ENCODE measurements around the gene ALKBH3. TPM values are rescaled to one million over a fixed set of nuclear protein-coding genes. Genes with fewer than 3 reads are reported as not detected.

The ALKBH3 gene
- 34.9 and 36.1 TPM in 2 replicates for total RNA-seq (2014; rRNA removed; shearing (Covaris generic))

- peak; percentile 95 for DNase-seq (ENCODE audit: low spot score)
Observed at GRCh38 chr11:43880640-43881159, at the start of gene ALKBH3. ALKBH3 (plus strand) TSS chr11:43880831; CDS start chr11:43882653, 1,822 bp downstream.

- peak; percentile 73 for DNase-seq (ENCODE audit: low spot score)
Observed at GRCh38 chr11:43830928-43831440, 49.6 kb upstream of the ALKBH3 start.

GRCh38 chr11:43832536-43832935 lies 48.1 kb upstream of the ALKBH3 start:
- no peak for DNase-seq (ENCODE audit: low spot score)

- no peak for DNase-seq (ENCODE audit: low spot score)
Observed at GRCh38 chr11:43833657-43834073, 47.0 kb upstream of the ALKBH3 start.

DNA sequence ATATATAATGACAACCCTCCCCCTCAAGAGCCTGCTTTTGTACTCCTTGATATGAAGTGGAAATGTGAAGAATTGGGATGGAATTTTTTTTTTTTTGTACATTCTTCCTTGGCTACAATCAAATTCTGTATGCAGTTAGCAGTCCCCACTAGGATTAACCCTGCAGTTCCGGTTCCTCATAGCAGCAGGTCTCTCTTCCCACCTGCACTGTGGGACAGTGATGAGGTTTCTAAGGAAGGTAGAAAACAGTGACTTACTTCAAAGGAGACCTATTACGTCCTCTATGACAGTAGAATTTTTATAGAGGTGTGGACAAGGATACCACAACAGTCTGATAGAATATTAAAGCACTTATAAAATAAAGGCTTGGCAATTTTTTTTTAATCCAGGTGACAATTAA lies 46.3 kb upstream of the ALKBH3 start:
- no peak for DNase-seq (ENCODE audit: low spot score)

GRCh38 chr11:43835104-43835503 lies 45.5 kb upstream of the ALKBH3 start:
- no peak for DNase-seq (ENCODE audit: low spot score)

DNA sequence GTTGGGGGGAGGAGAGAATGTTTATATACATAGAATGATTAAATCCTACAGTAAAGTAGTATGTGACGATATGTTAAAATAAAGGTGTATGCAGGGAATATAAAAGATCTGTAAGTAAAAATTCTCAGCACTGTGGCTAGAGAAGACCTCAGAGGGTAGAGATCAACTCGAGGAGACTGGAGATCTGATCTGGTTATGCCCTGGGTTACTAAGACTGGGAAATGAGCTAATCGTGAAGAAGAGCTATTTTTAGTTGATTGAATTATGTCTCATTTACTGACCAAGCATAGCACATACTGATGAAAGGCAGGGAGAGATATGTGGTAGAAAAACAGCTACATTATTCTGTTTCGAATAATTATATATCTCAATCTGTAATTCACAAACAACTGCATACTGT lies 42.8 kb upstream of the ALKBH3 start:
- DNase-seq (ENCODE audit: low spot score), result no peak

DNA sequence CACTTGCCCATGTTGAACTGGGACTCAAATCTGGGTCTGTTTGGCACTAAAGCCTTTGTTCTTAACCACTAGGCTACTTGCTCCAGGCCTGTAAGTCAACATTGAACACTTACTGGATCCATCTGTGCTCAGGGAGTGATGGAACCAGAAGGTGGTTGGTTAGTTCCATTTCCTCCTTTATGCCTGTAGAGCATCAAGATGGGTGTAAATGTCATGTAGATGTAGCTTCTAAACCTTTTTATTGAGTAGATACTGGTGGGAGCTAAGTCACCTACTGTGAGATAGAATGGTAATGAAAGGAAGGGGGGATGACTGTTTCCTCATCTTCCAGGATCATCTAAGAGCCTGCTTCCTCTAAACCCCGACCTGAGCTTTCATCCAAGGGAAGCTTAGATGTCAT lies 38.6 kb upstream of the ALKBH3 start:
- no peak for DNase-seq (ENCODE audit: low spot score)

DNA sequence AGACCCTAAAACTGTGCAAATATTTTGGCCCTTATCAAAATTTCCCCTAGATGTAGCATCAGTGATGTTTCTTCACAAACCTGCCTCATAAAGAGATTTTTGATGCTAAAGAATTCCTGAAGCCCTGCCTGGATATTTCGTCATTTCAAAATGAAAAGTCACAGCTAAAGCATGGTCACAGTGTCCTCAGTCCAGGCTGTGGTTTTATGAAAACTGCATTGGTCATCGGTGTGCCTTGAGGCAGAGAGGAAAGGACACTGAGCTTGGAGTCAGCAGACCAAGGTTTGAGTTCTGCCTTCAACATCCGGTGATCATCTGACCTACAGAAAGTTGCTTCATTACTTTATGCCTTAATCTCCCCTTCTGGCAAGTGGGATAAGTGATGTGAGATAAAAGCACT lies 34.8 kb upstream of the ALKBH3 start:
- DNase-seq (ENCODE audit: low spot score), result no peak

GRCh38 chr11:43852057-43852636 lies 28.5 kb upstream of the ALKBH3 start:
- peak; percentile 93 for DNase-seq (ENCODE audit: low spot score)

DNA sequence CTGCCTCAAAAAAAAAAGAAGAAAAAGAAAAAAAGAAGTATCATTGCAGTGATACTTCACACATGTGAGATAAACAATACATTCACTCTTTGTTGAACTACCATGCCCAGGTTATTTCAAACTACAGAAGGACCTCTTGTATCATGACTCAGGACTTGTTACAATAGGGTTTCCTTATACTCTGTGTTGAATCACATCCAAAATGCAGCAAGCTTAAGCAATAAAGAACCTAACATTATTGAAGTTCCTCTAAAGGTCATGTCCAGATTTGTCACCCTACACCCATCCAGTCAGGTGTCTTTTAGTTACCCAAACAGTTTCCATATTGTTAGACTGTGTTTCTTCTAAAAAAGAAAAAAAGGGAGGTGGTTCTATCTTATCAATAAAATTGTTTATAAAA lies 26.9 kb upstream of the ALKBH3 start:
- no peak for DNase-seq (ENCODE audit: low spot score)

DNA sequence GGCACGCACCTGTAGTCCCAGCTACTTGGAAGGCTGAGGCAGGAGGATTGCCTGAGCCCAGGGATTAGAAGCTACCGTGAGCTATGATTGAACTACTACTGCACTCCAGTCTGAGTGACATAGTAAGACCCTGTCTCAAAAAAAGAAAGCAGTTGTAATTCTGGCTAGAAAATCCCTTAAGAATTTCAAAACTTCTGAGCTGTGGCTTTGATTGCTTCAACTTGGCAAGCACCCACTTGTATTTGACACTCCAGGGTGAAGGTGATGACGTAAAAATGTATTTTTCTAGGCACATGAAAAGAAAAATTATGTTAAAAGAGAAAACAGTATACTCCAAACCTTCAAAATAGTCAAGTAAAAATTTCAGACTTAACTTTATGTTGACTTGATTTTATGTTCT lies 23.6 kb upstream of the ALKBH3 start:
- DNase-seq (ENCODE audit: low spot score), result no peak

DNA sequence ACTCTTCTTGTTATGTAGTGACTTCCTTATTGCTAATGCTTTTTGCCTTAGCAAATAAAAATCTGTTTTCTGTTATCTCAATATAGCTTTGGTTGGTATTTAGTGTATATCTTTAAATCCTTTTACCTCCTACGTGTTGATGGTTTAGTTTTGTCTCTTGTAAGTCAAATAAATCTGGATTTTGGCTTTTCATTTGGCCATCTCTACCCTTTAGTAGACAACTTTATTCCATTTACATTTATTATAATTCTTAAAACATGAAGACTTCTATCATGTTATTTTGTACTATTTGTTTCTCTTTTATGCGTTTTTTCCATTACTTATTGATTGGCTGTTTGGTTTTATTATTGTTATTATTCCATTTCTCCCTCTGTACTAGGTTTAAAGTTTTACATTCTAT lies 19.5 kb upstream of the ALKBH3 start:
- DNase-seq (ENCODE audit: low spot score), result no peak

DNA sequence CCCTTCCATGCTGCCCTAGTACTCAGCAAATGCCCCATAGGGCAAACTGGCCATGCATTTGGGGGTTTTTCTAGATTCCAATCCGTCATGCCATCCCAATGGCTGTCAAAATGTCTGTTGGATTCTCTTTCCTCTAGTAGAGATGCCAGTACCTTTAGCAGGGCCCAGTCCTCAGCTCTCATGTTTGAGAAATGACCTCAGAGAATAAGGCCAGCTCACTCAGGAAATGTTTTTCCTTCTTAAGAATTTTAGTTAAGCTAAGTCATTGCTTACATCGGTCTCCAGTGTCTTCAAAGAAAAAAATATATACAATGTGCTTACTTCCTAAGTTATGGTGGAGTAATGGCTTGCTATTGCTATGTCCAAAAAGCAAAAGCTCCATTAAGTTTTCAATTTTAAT lies 14.1 kb upstream of the ALKBH3 start:
- DNase-seq (ENCODE audit: low spot score), result no peak

- no peak for DNase-seq (ENCODE audit: low spot score)
Observed at GRCh38 chr11:43866969-43867368, 13.7 kb upstream of the ALKBH3 start.

DNA sequence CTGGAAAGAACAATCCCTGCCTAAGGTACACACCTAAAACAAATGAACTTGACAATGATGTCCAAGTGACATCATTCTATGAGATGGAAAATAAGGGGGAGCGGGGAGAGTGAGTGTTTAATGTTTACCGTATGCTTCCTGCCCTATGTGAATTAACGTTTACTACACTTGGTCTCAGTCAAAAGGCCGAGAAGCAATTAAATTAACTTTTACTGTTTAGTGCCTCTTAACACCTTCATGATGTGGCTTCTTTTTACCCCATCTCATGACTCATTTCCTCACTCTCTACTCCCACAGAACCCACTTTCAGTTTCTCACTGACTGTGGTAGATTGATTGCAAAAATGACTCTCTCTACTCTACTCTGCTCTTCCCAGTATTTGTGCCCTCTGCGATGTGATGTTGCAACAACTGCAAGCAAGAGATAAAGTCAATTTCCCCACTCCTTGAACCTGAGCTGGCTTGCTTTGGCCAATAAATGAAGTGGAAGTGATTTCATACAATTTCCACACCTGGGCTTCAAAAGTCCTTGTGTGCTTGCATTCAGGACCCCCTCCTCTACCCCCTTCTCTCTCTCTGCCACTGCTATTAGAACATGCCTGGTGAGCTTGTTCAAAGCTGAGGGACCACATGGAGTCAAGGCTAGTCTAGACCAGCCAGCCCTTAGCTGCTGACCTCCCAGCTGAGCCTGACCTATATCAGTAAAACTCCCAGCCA lies 11.6 kb upstream of the ALKBH3 start:
- DNase-seq (ENCODE audit: low spot score), result no peak

GRCh38 chr11:43871051-43871450 lies 9.6 kb upstream of the ALKBH3 start:
- DNase-seq (ENCODE audit: low spot score), result no peak

GRCh38 chr11:43872995-43873394 lies 7.6 kb upstream of the ALKBH3 start:
- no peak for DNase-seq (ENCODE audit: low spot score)

DNA sequence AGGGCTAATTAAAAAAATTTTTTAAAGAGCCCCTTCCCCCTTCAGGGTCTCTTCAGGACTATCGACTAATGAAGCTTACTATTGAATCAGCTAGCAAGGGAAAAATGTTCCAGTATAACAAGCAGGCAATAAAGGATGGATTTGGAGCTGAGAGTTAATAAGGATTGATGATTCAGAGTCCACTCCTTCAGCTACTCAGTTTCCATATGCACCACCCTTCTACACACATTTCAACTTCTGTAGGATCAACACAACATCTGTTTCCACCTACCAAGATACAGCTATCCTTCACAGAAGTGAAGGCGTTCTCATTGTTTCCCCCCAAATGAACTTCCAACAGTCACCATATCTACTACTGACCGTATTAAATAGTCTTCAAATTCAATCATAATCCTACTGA lies 6.6 kb upstream of the ALKBH3 start:
- DNase-seq (ENCODE audit: low spot score), result no peak

DNA sequence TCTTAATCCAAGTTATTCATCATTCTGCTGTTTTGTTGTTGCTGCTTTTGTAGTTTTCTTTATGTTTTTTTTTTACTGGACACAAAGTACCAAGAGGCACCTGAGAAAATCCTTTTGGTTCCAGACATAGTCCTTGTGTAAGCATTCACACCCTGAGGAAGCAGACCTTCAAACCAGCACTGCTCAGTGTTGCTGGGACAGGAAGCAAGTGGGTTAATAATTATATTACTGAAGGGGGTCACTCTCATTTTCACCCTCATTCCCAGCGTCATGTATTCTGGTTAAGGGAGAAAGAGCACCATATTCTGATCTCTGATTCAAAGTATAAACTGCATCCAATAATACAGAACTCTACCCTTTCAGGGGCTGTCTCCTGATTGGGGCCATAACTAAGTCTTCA lies 5.9 kb upstream of the ALKBH3 start:
- no peak for DNase-seq (ENCODE audit: low spot score)

DNA sequence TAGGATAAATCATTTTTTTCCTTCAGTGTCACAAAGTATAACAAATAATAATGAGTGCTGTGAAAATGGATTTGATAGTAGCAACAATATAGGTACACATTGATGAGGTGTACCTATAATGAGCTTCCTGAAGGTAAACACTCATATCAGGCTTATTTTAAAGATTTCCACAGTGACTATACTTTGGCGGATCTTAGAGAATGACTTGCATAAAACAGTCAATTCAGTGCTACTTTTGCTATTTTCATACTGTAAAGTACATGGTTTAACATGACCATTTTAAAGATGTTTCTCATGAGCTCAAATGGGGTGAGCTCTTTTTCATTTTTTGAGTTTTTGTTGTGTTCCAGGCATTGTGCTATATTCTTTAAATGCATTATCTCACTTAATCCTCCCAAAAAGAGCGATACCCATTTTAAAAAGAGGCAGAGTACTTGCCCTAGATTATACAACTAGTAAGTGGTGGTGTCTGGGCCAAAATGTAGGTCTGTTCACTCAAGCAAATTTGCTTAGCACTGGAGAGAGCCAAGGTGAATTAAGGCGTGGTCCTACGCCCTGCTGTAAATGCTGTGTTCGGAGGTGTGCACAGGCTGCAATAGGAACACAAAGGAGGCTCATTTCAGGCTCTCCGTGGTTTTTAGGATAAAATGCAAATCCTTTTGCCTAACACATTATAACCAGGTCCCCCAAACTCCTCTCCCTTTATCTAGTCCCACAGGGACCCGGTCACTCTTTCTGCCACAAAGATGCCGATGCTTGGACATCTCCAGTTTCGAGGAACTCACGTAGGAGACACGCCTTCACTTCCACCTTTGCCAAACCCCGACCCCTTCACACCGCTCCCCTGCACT lies 617 bp upstream of the ALKBH3 start:
- DNase-seq (ENCODE audit: low spot score), result no peak

DNA sequence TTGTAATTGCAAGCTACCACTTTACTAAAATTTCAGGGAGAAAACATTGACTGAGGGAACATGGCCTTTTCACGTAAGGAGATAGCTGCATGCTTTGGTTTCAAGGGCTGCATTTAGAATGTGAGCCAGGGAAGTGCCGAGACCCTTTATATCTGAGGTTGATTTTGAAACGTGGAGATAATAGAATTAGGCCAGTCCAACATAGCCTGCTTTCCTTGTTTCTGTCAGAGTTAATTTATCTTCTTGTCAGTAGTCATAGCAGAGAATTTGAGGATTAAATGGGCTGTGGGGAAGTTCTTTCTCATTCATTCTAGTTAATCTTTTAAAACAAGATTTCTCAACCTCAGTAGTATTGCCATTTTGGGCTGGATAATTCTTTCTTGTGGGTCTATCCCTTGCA lies 12.2 kb downstream of the ALKBH3 start:
- DNase-seq (ENCODE audit: low spot score), result no peak
